ENCODE measurements around the gene DYNLT2B.
"Not testable (repeated sequence)": the region's sequence is repeated elsewhere in the genome, so short reads cannot be mapped to it uniquely, and the experiment has no call there.

DYNLT2B gene

GRCh38 chr3:196317687-196318467 is at the start of gene DYNLT2B:
Gene DYNLT2B, minus strand, starts transcription at chr3:196318240. Its CDS starts 88 bp downstream, at chr3:196318152.
- DNase-seq, result peak; percentile 97

DNA sequence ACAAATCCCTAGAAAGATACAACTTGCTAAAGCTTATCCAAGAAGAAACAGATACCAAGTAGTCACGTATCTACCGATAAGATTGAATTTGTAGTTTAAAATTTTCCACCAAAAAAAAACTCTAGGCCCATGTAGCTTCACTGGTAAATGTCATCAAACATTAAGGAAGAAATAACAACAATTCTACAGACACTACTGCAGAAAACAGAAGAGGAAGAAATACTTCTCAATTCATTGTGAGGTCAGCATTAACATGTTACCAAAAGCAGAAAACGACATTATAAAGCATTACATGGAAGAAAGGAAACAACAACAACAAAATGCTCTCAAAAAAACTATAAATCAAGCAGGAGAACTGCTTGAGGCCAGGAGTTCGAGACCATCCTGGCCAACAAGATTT is 47.7 kb upstream of the DYNLT2B start:
- no peak for DNase-seq

DNA sequence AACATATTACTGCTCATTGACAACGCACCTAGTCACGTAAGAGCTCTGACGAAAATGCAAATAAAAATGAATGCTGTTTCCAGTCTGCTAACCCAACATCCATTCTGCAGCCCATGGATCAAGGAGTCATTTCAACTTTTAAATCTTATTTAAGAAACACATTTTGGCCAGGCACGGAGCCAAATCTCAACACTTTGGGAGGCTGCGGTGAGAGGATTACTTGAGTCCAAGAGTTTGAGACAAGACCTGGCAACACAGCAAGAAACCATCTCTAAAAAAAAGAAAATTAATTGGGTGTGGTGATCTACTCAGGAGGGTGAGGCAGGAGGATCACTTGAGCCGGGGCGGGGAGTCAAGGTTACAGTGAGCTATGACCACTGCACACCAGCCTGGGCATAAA is 42.5 kb upstream of the DYNLT2B start:
- DNase-seq, result no peak

- not testable (repeated sequence) for DNase-seq
These were observed 40.5 kb upstream of the DYNLT2B start for GRCh38 chr3:196358540-196358939.

- DNase-seq, result no peak
These were observed 39.9 kb upstream of the DYNLT2B start for GRCh38 chr3:196357905-196358304.

DNA sequence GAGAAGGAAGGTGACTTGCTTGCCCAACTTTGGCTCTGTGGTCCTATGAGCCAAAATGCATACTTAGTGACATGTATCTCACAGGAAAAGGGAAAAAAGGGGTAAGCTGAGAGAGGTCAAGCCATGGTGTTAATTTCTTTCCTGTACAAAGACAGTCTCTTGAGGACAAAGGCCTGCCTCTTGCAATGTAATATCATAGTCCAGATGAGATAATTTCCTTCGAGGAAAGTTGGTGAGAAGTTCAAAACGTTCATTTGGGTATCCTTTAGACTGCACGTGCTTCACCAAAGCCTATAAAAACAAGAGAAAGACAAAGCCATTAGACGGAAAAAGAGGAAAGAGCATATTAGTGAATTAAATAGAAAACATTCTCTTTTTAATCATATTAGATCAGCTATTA is 38.5 kb upstream of the DYNLT2B start:
- DNase-seq, result no peak

GRCh38 chr3:196355668-196356067 is 37.6 kb upstream of the DYNLT2B start:
- DNase-seq, result no peak

DNA sequence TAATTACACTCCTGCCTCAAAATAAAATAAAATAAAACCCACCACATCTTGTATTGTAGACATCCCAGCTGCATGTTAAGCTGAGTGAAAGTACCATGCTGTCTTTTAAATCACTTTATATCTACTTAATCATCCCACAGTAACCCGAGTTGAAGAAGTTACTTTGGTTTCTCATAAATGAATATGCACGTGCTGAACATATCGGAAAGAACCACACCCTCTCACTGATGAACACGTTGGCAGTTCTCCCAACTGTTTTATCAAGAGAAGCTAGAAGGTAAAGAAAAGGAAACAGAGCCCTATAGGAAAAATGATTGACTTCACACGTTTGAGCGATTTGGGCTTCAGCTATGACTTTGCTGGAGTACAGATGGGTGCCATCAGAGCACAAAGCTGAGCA is 36.1 kb upstream of the DYNLT2B start:
- DNase-seq, result no peak

DNA sequence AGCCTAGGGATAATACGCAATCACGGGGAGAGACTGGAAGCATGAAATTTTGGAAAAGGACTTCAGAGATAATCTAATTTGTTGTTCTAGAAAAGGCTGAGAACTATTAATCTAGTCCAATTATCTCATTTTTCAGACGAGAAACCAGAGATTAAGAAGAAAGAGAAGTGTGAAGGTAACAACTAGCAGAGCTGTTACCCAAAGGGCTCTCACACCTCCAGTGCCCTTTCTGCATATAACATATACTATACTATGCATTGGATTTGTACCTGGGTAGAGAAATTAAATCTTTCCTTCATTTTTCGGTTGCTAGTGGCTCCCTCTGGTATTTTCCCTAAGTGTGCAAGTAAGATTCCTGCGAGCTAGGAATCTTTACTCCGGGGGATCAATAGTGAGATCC is 33.5 kb upstream of the DYNLT2B start:
- no peak for DNase-seq

- no peak for DNase-seq
These were observed 32.0 kb upstream of the DYNLT2B start for GRCh38 chr3:196350067-196350466.

GRCh38 chr3:196348698-196349097 is 30.7 kb upstream of the DYNLT2B start:
- no peak for DNase-seq

DNA sequence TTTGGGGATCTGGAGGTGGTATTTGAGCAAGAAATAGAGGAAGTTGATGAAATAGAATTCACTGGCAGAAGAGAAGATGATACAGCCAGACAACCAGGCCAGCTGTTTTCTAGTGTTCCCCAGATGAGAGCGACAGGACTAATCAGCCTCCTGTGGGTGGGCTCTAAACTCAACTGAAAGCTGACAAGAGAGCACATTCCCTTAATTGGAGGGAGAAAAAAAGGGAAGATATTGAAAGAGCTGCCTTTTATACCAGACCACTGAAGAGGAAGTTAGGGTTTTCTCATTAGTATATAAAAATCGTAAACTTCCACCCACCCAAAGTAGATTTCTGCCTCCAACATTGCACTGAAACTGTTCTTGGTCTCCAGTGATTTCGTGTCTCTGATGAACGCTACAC is 26.6 kb upstream of the DYNLT2B start:
- DNase-seq, result peak; percentile 78 to 91

DNA sequence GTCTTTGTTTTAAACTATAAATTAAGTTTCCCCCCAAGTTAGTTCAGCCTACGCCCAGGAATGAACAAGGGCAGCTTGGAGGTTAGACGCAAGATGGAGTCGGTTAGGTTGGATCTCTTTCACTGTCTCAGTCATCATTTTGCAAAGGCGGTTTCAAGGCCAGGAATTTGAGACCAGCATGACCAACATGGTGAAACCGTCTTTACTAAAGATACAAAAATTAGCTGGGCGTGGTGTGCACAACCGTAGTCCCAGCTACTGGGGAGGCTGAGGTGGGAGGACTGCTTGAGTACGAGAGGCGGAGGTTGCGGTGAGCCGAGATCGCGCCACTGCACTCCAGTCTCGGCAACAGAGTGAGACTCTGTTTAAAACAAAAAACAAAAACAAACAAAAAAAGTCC is 25.9 kb upstream of the DYNLT2B start:
- DNase-seq, result not testable (repeated sequence)

- DNase-seq, result peak; percentile 89
These were observed 23.1 kb upstream of the DYNLT2B start for GRCh38 chr3:196341137-196341536.

DNA sequence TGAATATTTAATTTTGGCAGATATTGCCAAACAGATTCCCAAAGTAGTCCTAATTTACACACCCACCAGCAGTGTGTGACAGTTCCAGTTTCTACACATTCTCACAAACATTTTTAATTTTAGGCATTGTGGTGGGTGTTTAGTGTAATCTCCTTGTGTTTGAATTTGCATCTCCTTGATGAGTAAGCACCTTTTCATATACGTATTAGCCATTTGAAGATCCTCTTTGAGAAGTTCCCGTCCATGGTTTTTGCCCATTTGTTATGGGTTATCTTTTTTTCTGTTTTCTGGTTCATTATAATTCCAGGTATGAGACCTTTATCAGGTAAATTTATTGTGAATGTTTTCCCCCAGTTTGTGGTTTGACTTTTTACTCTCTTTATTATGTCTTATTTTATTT is 22.4 kb upstream of the DYNLT2B start:
- no peak for DNase-seq

DNA sequence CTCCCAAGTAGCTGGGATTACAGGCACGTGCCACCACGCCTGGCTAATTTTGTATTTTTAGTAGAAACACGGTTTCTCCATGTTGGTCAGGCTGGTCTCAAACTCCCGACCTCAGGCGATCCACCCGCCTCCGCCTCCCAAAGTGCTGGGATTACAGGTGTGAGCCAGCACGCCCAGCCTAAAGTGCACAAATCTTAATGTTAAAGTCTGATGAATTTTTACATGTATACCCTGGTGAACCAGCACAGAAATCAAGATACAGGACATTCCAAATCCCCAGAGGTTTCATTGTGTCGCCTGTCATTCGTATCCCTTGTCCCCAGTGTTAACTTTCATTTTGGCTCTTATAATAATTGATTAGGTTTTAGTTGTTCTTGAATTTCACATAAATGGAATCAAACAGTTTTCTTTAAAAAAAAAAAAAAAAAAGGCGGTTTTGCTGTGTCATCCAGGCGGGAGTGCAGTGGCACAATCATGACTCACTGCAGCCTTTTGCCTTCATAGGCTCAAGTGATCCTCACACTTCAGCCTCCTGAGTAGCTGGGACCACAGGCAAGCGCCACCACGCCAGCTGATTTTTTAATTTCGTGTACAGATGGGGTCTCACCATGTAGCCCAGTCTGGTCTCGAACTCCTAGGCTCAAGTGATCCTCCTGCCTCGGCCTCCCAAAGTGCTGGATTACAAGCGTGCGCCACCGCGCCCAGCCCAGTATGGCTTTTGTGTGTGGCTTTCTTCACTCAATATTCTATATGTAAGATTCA is 21.6 kb upstream of the DYNLT2B start:
- DNase-seq, result peak; percentile 59 to 66

- DNase-seq, result no peak
These were observed 21.0 kb upstream of the DYNLT2B start for GRCh38 chr3:196339044-196339443.

DNA sequence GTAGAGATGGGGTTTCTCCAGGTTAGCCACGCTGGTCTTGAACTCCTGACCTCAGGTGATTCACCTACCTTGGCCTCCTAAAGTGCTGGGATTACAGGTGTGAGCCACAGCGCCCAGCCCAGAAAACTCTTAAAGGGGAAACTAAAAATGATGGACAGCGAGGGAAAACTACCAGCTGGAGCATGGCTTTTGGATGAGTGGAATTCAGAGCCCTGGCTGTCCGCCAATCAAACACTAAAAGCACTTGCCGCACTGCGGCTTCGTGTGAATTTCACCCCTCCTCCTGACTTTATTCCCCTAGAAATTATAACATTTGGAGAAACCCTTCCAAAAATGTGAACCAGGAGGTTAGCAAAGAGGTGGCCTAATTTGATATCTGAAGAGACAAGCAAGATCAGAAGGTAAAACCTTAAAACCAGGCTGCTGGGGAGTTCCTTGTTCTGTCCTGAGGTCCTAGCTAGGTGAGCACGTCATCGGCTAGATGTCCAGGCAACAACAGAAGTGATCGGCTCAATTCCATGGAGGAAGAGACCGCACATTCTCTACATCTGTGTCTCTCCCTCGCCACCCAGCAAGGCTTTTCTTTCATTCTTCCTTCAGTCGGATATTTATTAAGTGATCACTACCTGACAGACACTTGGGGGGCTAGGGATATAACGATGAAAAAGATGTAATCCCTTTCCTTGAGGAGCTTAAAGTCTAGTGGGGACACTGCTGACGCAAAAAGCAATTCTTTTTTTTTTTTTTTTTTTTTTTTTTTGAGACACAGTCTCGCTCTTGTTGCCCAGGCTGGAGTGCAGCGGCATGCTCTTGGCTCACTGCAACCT is 18.5 kb upstream of the DYNLT2B start:
- no peak for DNase-seq

- no peak for DNase-seq
These were observed 17.5 kb upstream of the DYNLT2B start for GRCh38 chr3:196335503-196335948.

- DNase-seq, result no peak
These were observed 16.9 kb upstream of the DYNLT2B start for GRCh38 chr3:196334982-196335381.

- no peak for DNase-seq
These were observed 14.1 kb upstream of the DYNLT2B start for GRCh38 chr3:196332168-196332567.

DNA sequence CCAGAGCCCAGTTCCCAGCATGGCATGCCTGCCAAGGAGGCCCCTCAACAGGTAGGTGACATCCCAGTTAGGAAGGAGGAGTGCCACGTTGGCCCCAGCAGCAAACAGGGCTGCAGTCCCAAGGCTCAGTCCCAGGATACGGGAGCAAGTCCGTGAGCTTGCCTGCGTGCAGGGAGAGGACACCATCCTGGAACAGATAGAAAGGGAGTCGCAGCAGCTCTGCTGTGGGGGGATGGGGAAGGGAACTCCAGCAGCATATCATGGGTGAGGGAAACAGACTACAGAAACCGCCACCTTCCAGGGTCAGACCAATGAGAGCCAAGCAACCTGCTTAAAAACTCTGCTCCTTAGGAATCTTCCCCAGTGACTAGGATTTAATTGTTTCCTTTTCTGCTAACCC is 9.4 kb upstream of the DYNLT2B start:
- DNase-seq, result no peak

DNA sequence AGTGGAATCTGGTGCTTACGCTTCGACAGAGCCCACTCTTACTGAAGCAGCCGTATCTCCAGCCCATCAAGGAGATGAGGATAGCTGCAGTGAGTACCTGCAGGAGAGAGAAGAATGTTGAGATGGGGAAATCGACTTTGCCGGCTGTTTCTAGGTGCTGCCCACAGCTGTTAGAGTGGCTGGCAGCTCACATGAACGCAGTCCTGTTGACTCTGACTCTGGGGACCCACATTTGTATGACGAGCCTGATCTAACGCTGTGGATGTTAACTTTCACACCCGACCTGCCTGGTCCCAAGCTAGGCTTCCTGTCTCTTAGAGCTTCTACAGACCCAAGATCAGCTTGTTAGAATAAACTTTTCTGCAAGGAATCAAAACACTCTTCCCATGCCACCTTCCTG is 8.9 kb upstream of the DYNLT2B start:
- no peak for DNase-seq
